ENCODE data around the gene CCR1.
A peak's percentile ranks its signal among the peaks of the same experiment; 100 is the strongest.

DNA sequence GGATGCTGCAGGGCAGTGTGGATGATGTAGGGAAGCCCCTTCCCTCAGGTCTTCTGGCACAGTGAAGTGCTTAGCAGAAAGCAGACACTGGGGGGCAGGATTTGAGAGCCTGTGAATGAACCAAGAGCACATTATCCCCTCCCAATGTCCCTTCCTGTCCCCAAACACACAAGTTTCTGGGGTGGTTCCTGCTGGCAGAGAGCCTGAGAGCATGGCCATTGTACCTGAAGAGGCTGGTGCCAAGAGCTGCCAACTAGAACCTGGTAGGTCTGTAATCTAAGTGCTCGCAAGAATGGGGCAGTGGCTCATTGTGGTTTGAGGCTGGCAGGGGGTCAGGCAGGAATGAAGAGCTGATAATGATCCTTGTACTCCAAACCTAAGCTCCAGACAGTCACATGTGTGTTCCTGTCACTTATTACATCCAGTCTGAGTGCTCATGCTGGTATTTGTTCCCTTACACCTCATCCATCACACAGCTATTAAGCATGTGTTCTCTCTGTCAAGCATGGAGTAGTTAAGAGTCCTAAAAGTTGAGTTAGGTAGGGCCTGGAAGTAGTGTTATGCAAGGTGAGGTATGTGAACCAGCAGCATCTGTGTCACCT, 6.7 kb upstream of the CCR1 start:
- TF ChIP-seq CTCF (conservative IDR thresholded peaks at IDR 0.05): peak; percentile 25
- no peak for TF ChIP-seq ZFX (IDR thresholded peaks at IDR 0.05)

All from C4-2B (cell line).